Colonic mucosa (tissue), 4 donors: Measurements from ENCODE around the gene PLXNB1. TPM values are rescaled to one million over a fixed set of nuclear protein-coding genes. Genes with fewer than 3 reads are reported as not detected.

Experiments
- DNase-seq: peaks from one replicate; pipeline ENCODE4 v3.0.0-alpha.2; 2020
- H3K27ac ChIP-seq: fragments of 200-600 bp; one replicate; pipeline ENCODE4 v1.8.0; 2021
- H3K27me3 ChIP-seq: fragments of 200-600 bp; one replicate; pipeline ENCODE4 v1.8.0; 2021
- H3K36me3 ChIP-seq: fragments of 200-600 bp; one replicate; pipeline ENCODE4 v1.8.0; 2021
- H3K4me1 ChIP-seq: fragments of 200-600 bp; one replicate; pipeline ENCODE4 v1.8.0; 2021; ENCODE audit warnings: mild to moderate bottlenecking
- H3K4me3 ChIP-seq: fragments of 200-600 bp; one replicate; pipeline ENCODE4 v1.8.0; 2021
- H3K9ac ChIP-seq, 2 donors: one replicate each; pipeline ENCODE4 v1.7.0; 2013; ENCODE audit warnings: control low read depth in 2 of 2, low read depth in 2 of 2, low read length in 2 of 2
- H3K9me3 ChIP-seq: fragments of 200-600 bp; one replicate; pipeline ENCODE4 v1.8.0; 2021
- CTCF ChIP-seq: fragments of 200-600 bp; IDR thresholded peaks from one replicate; pipeline ENCODE4 v1.8.0; 2022; ENCODE audit warnings: antibody characterized with exemption, mild to moderate bottlenecking
- intact Hi-C: fragments of 100-400 bp; cut with DNase I; formaldehyde crosslinking; loops from one replicate; pipeline ENCODE4 v1.14.1; 2022
- total RNA-seq, 2 donors: library from RNA; stranded (reverse); fragmentation: NEBNext Ultra II Directional in 1 of 2; extraction: Animal tissue kit (Norgen Biotek cat#: 25700) in 1 of 2; gene quantifications; one replicate each; pipeline ENCODE4 v1.2.1, GENCODE V29; 2021
- donor health status: healthy.
- donor health status: DM: no; HTN: no; CAD: no.
- donor health status: DM: no; HTN: no; CAD: no.

Gene PLXNB1
- total RNA-seq, 2 donors from 2014 or later = 70.6 to 131 TPM

- Histone ChIP-seq H3K27me3 (no peaks in the 10 kb centered on the region), H3K36me3 (no peaks in the 10 kb centered on the region), H3K4me3 (no peak overlapping the region), H3K9ac (peak overlapping the region in 1 of 2 donors; percentile 80), H3K27ac (no peak overlapping the region), H3K9me3 (no peaks in the 10 kb centered on the region), H3K4me1 (peaks cover 35% of the 10 kb centered on the region)
- TF ChIP-seq CTCF = no peak
- intact Hi-C loops = no loop called here
- DNase-seq = no peak
Observed at GRCh38 chr3:48431224-48432029, 1.5 kb upstream of the PLXNB1 start.

GRCh38 chr3:48430708-48431101, 819 bp upstream of the PLXNB1 start:
- no peaks in the 10 kb centered on the region for H3K9me3 ChIP-seq
- H3K27me3 ChIP-seq = no peaks in the 10 kb centered on the region
- no peak for TF ChIP-seq CTCF
- H3K9ac ChIP-seq = peak overlapping the region; percentile 63 to 80
- H3K4me3 ChIP-seq = no peak overlapping the region
- intact Hi-C loops = no loop called here
- peaks cover 39% of the 10 kb centered on the region for H3K4me1 ChIP-seq
- no peaks in the 10 kb centered on the region for H3K36me3 ChIP-seq
- H3K27ac ChIP-seq = peak overlapping the region; percentile 89
- no peak for DNase-seq

- Histone ChIP-seq H3K4me3 (peak overlapping the region; percentile 73), H3K9me3 (no peaks in the 10 kb centered on the region), H3K27ac (peak overlapping the region; percentile 89), H3K9ac (peak overlapping the region; percentile 63 to 89), H3K27me3 (no peaks in the 10 kb centered on the region), H3K36me3 (no peaks in the 10 kb centered on the region), H3K4me1 (peaks cover 31% of the 10 kb centered on the region)
- no peak for TF ChIP-seq CTCF
- DNase-seq = peak; percentile 83
- intact Hi-C loops = no loop called here
Observed at GRCh38 chr3:48429317-48429959, 448 bp downstream of the PLXNB1 start.

- Histone ChIP-seq H3K4me3 (peak overlapping the region; percentile 73), H3K36me3 (no peaks in the 10 kb centered on the region), H3K27me3 (no peaks in the 10 kb centered on the region), H3K9ac (peak overlapping the region; percentile 63 to 89), H3K9me3 (no peaks in the 10 kb centered on the region), H3K4me1 (peaks cover 24% of the 10 kb centered on the region), H3K27ac (peak overlapping the region; percentile 89)
- no peak for TF ChIP-seq CTCF
- peak; percentile 84 for DNase-seq
- intact Hi-C loops = no loop called here
Observed at GRCh38 chr3:48428572-48429316, 1.1 kb downstream of the PLXNB1 start.

- Histone ChIP-seq H3K27ac (peak overlapping the region; percentile 89), H3K9me3 (no peaks in the 10 kb centered on the region), H3K4me3 (peak overlapping the region; percentile 73), H3K36me3 (no peaks in the 10 kb centered on the region), H3K4me1 (peaks cover 18% of the 10 kb centered on the region), H3K27me3 (no peaks in the 10 kb centered on the region), H3K9ac (peak overlapping the region; percentile 61 to 89)
- no peak for TF ChIP-seq CTCF
- DNase-seq = no peak
- intact Hi-C loops = no loop called here
Observed at GRCh38 chr3:48428088-48428571, 1.8 kb downstream of the PLXNB1 start.
